Osteocyte (in vitro differentiated cells): ENCODE data around the gene CALM1. TPM values are rescaled to one million over a fixed set of nuclear protein-coding genes. Genes with fewer than 3 reads are reported as not detected.

ENCODE experiments used
- DNase-seq: peaks from one replicate; pipeline ENCODE4 v3.0.0; 2021; ENCODE audit warnings: mixed read lengths; ENCODE audit not compliant: unreplicated experiment; ENCODE audit errors: extremely low spot score
- H3K27ac Mint-ChIP-seq: one replicate; pipeline ENCODE4 v1.8.0; 2021; ENCODE audit warnings: mild to moderate bottlenecking, mixed read lengths; ENCODE audit not compliant: unreplicated experiment
- H3K27me3 Mint-ChIP-seq: one replicate; pipeline ENCODE4 v1.8.0; 2021; ENCODE audit warnings: mixed read lengths; ENCODE audit not compliant: unreplicated experiment
- H3K36me3 Mint-ChIP-seq: one replicate; pipeline ENCODE4 v1.8.0; 2021; ENCODE audit warnings: mixed read lengths; ENCODE audit not compliant: unreplicated experiment
- H3K4me1 Mint-ChIP-seq: one replicate; pipeline ENCODE4 v1.8.0; 2021; ENCODE audit warnings: mixed read lengths; ENCODE audit not compliant: unreplicated experiment
- H3K4me3 Mint-ChIP-seq: one replicate; pipeline ENCODE4 v1.8.0; 2021; ENCODE audit warnings: mild to moderate bottlenecking, moderate library complexity, mixed read lengths; ENCODE audit not compliant: unreplicated experiment
- H3K9me3 Mint-ChIP-seq: one replicate; pipeline ENCODE4 v1.8.0; 2021; ENCODE audit warnings: mixed read lengths; ENCODE audit not compliant: unreplicated experiment
- total RNA-seq: library from RNA; stranded (reverse); gene quantifications from 2 replicates; pipeline ENCODE4 v1.2.1, GENCODE V29; 2021
- TF ChIP-seq, protein P1 (sequence below): fragments of 200-600 bp; sonication (generic); IDR thresholded peaks from 2 replicates; pipeline ENCODE4 v1.5.0; 2021; ENCODE audit warnings: antibody characterized with exemption, mild to moderate bottlenecking, moderate library complexity

The CALM1 gene
- total RNA-seq, 1 donor from 2014 or later: 199 TPM

DNA sequence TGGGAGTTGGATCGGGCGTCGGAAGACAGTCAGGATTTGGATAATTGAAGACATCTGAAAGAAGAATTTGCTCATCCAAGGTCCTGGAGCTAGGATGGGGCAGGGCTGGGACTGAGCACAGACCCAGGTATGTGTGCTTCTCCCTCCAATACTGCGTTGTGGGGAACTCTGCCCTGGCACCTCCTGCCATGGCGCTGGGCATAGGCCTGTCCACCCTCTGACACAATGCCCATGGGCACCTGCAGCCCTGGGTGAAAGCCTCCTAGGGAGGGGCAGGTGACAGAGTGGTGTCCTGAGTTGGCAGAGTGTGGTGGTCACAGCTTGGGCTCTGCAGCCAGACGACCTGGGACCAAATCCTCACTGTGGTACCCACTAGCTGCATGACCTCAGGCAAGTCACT lies 53.3 kb downstream of the CALM1 start:
- TF ChIP-seq, protein P1, sequence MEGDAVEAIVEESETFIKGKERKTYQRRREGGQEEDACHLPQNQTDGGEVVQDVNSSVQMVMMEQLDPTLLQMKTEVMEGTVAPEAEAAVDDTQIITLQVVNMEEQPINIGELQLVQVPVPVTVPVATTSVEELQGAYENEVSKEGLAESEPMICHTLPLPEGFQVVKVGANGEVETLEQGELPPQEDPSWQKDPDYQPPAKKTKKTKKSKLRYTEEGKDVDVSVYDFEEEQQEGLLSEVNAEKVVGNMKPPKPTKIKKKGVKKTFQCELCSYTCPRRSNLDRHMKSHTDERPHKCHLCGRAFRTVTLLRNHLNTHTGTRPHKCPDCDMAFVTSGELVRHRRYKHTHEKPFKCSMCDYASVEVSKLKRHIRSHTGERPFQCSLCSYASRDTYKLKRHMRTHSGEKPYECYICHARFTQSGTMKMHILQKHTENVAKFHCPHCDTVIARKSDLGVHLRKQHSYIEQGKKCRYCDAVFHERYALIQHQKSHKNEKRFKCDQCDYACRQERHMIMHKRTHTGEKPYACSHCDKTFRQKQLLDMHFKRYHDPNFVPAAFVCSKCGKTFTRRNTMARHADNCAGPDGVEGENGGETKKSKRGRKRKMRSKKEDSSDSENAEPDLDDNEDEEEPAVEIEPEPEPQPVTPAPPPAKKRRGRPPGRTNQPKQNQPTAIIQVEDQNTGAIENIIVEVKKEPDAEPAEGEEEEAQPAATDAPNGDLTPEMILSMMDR: no peak
- Mint-ChIP-seq H3K4me1 (no peaks in the 10 kb centered on the region), H3K9me3 (peaks cover 11% of the 10 kb centered on the region), H3K36me3 (peaks cover 2% of the 10 kb centered on the region), H3K4me3 (no peak overlapping the region), H3K27me3 (peaks cover 2% of the 10 kb centered on the region), H3K27ac (no peak overlapping the region)
- DNase-seq: no peak

DNA sequence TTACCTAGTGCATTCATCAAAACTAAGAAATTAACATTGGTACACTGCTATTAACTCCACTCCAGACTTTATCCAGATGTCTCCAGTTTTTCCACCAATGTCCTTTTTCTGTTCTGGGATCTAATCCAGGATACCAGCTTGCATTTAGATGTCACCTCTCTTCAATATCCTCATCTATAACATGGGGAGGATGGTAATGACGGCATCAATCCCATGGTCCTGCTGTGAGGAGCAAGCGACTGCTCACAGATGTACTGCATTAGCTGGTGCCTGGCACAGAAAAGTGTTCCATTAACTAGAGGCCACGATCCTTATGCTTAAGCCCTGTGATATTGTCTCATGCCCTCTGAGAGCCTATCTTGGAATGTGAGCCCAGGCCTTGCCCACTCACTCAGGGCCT lies 53.8 kb downstream of the CALM1 start:
- no peaks in the 10 kb centered on the region for H3K4me1 Mint-ChIP-seq
- peaks cover 11% of the 10 kb centered on the region for H3K9me3 Mint-ChIP-seq
- TF ChIP-seq, protein P1: no peak
- H3K36me3 Mint-ChIP-seq: peaks cover 2% of the 10 kb centered on the region
- no peak overlapping the region for H3K27ac Mint-ChIP-seq
- no peak for DNase-seq
- peaks cover 5% of the 10 kb centered on the region for H3K27me3 Mint-ChIP-seq
- no peak overlapping the region for H3K4me3 Mint-ChIP-seq

- Mint-ChIP-seq H3K9me3 (peaks cover 11% of the 10 kb centered on the region), H3K4me3 (no peak overlapping the region), H3K27ac (no peak overlapping the region), H3K36me3 (peaks cover 2% of the 10 kb centered on the region), H3K27me3 (peaks cover 9% of the 10 kb centered on the region), H3K4me1 (no peaks in the 10 kb centered on the region)
- TF ChIP-seq, protein P1: no peak
- no peak for DNase-seq
These were observed 54.6 kb downstream of the CALM1 start for GRCh38 chr14:90451443-90451842.

DNA sequence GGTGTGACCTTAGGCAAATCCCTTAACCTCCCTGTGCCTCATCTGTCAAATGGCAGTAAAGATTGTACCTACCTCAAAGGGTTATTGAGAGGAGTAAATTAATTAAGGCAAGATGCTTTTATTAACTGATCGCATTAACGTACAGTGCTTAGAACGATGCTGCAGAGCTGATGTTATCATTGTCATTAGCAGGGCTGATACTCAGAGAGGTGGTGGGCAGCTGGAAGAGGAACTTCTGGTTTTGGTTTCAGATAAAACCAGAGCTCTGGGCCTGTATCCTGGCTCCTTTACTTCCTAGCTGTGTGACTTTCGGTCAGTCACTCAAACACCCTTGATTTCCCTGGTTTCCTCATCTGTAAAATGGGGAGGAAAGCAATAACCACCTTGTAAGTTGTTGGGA lies 55.1 kb downstream of the CALM1 start:
- H3K9me3 Mint-ChIP-seq: peaks cover 11% of the 10 kb centered on the region
- peaks cover 2% of the 10 kb centered on the region for H3K36me3 Mint-ChIP-seq
- TF ChIP-seq, protein P1: no peak
- H3K4me1 Mint-ChIP-seq: no peaks in the 10 kb centered on the region
- peaks cover 7% of the 10 kb centered on the region for H3K27me3 Mint-ChIP-seq
- H3K27ac Mint-ChIP-seq: no peak overlapping the region
- H3K4me3 Mint-ChIP-seq: no peak overlapping the region
- DNase-seq: no peak

DNA sequence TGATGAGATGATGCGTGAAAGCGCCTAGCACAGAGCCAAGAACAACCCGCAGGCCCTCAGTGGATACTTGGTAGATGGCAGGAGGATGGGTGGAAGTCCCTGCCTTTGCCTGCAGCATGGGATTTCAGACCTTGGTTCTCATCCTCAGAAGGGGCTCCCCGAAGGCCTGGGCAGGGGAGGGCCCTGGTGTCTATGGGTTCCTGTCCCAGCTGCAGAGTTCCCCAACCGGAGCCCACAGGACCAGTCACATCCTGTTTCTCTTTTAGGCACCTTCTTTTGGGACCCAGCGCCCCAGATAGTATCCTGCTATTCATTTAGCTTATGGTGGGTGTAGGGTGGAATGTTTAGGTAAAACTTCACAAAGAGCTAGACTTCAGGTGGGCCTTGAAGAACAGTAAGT lies 55.5 kb downstream of the CALM1 start:
- Mint-ChIP-seq H3K27me3 (peaks cover 7% of the 10 kb centered on the region), H3K4me3 (no peak overlapping the region), H3K27ac (no peak overlapping the region), H3K4me1 (no peaks in the 10 kb centered on the region), H3K36me3 (peaks cover 2% of the 10 kb centered on the region), H3K9me3 (peaks cover 10% of the 10 kb centered on the region)
- TF ChIP-seq, protein P1: no peak
- no peak for DNase-seq
